NCI-H2107 treated with DMSO at 0.1 percent for 48 hours (cell line): ENCODE data around the gene IL17A.
A peak's percentile ranks its signal among the peaks of the same experiment; 100 is the strongest.

Experiments
- DNase-seq: peaks from one replicate; lab custom pipeline; 2025; ENCODE audit not compliant: unreplicated experiment; lab: John Stamatoyannopoulos, UW

Gene IL17A

DNA sequence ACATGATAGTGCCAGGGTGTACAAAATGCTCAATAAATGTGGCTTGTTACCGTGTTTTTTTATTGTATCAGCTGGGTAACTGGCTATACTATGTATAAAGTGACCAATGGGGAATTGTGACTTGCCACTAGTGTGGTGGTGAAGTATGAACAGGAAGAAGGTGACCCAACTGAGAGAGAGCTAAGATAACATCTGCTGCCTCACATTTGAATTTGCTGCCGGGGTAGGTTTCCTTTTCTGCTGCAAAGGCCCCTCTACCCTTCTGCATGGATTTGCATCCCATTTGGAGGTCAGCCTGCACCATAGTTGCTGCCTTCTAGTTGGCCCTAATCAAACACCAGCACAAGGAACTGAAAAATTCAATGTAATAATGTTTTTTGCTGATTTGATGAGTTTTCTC lies 24.1 kb downstream of the IL17A start:
- DNase-seq = no peak

DNA sequence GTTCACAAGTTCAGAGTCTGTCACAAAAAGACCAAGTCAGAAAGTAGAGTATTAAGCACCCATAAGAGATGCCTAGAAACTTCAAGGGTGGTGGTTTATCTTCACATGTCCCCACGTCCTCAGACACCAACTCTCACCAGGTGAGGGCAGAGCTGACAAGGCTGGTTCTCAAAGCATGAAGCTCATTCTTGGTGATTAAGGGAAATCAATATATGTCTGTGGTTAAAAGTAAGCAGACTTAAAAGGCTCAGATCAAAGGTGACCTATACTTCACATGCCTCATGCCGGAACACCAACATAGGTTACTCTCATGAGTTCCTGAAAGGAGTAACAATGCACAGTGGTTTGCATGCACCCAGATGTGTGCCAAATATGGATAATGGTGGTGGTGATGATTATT lies 27.0 kb downstream of the IL17A start:
- DNase-seq = no peak

- no peak for DNase-seq
These were observed 29.6 kb downstream of the IL17A start for GRCh38 chr6:52215787-52216186.

GRCh38 chr6:52216932-52217575 lies 30.9 kb downstream of the IL17A start:
- DNase-seq = no peak

DNA sequence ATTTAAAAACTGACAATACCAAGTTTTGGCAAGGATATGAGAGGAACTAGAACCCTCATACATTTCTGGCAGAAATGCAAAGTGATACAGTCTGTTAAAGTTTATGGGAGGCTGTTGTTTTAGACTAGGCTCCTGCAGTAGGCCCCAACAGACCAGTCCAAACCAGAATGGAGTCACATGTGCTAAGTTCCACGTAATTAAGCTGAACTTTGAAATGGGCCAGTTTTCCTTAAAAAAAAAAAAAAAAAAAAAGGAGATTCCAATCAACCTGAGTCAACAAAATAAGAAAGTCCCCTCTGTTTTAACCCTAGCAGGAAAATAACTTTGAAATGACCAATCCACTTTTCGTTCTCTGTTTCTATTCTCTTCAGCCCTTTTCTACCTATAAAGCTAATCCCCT lies 31.6 kb downstream of the IL17A start:
- no peak for DNase-seq

DNA sequence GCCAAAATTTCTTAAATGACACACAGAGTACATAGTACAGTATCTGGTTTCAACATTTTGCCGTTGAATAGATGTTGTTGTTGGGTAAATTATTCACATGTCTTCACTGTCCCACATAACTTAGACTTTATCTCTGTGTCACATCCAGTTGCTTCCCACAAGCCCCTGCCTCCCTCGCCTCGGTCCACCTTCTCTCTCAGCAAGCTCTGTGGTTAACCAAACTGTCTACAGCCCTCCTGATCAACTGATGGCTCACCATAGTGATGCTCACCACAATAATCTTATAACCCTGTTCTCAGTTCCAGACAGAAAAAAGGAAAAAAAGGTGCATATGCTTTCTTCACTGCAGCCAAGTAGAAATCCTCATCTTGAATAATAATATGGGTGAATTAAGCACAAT lies 35.1 kb downstream of the IL17A start:
- no peak for DNase-seq

- DNase-seq = no peak
These were observed 41.3 kb downstream of the IL17A start for GRCh38 chr6:52227495-52227894.

- no peak for DNase-seq
These were observed 44.5 kb downstream of the IL17A start for GRCh38 chr6:52230685-52231084.

GRCh38 chr6:52231406-52232127 lies 45.4 kb downstream of the IL17A start:
- peak; percentile 8 for DNase-seq

DNA sequence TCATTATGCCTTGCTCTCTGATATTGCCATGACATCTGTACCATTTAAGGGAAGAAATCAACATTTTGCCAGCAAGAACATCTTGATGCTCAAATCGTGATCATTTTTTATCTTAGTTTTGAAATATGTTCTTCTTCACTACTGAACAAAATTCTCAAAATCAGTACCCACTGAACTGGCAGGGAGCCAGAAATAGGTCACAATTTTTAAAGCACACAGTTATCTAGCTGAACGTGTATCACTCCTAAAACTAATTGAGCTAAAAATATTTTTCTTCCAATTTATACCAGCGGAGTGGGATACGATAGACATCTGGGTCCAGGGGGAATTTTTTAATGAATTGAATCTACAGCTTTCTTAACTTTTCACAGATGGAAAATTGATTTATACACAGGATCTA lies 46.8 kb downstream of the IL17A start:
- no peak for DNase-seq

- peak; percentile 4 for DNase-seq
These were observed 48.0 kb downstream of the IL17A start for GRCh38 chr6:52233975-52234823.
